ENCODE measurements around the gene EZH1.

The EZH1 gene

DNA sequence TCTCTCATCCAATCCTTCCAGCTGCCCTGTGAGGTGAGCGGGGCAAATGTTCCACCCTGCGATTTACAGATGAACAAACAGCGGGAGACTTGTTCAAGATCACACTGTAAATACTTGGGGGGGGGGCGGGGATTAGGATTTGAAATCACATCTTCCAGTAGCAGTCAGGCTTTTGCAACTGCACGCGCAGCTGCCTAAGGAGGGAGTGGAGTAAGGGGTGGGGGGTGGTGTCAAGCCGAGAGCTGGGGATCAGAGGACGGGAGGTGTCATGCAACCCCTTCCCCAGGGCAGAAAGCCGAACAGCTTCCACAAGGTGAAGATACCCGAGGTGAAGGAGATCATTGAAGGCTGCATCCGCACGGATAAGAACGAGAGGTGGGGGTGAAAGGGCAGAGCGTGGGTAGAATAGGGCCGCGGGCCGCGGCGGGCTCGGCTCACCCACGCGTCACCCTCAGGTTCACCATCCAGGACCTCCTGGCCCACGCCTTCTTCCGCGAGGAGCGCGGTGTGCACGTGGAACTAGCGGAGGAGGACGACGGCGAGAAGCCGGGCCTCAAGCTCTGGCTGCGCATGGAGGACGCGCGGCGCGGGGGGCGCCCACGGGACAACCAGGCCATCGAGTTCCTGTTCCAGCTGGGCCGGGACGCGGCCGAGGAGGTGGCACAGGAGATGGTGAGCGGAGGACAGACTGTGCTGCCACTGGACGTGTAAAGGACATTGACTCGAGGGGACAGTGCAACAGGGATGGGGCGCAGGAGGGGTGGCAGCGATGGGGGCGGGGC, 40.2 kb upstream of the EZH1 start:
- Histone ChIP-seq H3K4me1 (ENCODE audit: control insufficient read depth, insufficient read depth, low read depth, low read length) (peaks cover 35% of the 10 kb centered on the region), H2AFZ (ENCODE audit: low read depth, low read length) (no peak overlapping the region), H3K4me3 (ENCODE audit: insufficient read depth in 1 of 2, low read depth in 1 of 2, low read length in 2 of 2) (no peak overlapping the region), H3K27ac (ENCODE audit: low read length, poor library complexity, severe bottlenecking) (no peak overlapping the region), H3K18ac (ENCODE audit: low read depth in 1 of 2, low read length in 2 of 2) (no peak overlapping the region), H3K27me3 (ENCODE audit: control insufficient read depth in 1 of 2, insufficient read depth in 1 of 2, low read length in 2 of 2) (peaks cover 0 to 74% of the 10 kb centered on the region in 2 experiments), H2AK5ac (ENCODE audit: low read length, severe bottlenecking) (no peak overlapping the region), H2BK12ac (ENCODE audit: low read length in 2 of 2) (no peak overlapping the region), H3K14ac (ENCODE audit: low read length in 2 of 2) (no peak overlapping the region), H2BK5ac (ENCODE audit: low read depth, low read length, poor library complexity, severe bottlenecking) (no peak overlapping the region), H3K79me1 (replicated peaks; ENCODE audit: low read length, poor library complexity, severe bottlenecking) (peaks cover 30% of the 10 kb centered on the region), H3K23ac (ENCODE audit: low read length in 2 of 2) (no peak overlapping the region), H3K9me3 (ENCODE audit: control insufficient read depth, low read length) (no peaks in the 10 kb centered on the region), H3K9ac (ENCODE audit: low read length) (no peak overlapping the region), H3K4ac (ENCODE audit: low read depth in 1 of 2, low read length in 2 of 2) (no peak overlapping the region), H3K36me3 (ENCODE audit: control insufficient read depth in 1 of 2, insufficient read depth in 2 of 2, low read depth in 1 of 2, low read length in 2 of 2) (peaks cover 0 to 38% of the 10 kb centered on the region in 2 experiments), H2BK15ac (ENCODE audit: low read depth, poor library complexity, severe bottlenecking) (no peak overlapping the region), H4K91ac (ENCODE audit: low read length) (no peak overlapping the region), H2BK120ac (ENCODE audit: low read depth, low read length) (no peak overlapping the region), H4K8ac (ENCODE audit: low read length) (no peak overlapping the region), H3K4me2 (ENCODE audit: low read length, poor library complexity, severe bottlenecking) (no peak overlapping the region)
- no peak for DNase-seq
- WGBS: 95% methylated on average over 48 of the region's 52 CpGs

DNA sequence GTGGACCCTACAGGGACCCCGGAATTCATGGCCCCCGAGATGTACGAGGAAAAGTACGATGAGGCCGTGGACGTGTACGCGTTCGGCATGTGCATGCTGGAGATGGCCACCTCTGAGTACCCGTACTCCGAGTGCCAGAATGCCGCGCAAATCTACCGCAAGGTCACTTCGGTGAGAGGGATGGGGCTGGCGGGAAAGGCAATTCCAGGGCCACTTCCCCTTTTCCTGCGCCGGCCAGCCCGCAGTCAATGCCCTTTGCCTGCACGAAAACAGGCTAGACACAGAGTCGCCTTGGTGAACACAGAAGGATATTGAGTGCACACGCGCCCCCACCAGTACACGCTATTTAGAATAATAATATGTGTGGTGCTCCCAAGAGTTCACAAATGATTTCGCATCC, 39.6 kb upstream of the EZH1 start:
- no peak overlapping the region for H2AK5ac ChIP-seq (ENCODE audit: low read length, severe bottlenecking)
- peak overlapping the region in 1 of 2 experiments; percentile 50 for H2BK12ac ChIP-seq (ENCODE audit: low read length in 2 of 2)
- no peak overlapping the region for H2BK120ac ChIP-seq (ENCODE audit: low read depth, low read length)
- H3K79me1 ChIP-seq (replicated peaks; ENCODE audit: low read length, poor library complexity, severe bottlenecking): peaks cover 30% of the 10 kb centered on the region
- no peaks in the 10 kb centered on the region for H3K9me3 ChIP-seq (ENCODE audit: control insufficient read depth, low read length)
- peak overlapping the region; percentile 22 for H4K91ac ChIP-seq (ENCODE audit: low read length)
- no peak overlapping the region for H3K23ac ChIP-seq (ENCODE audit: low read length in 2 of 2)
- no peak overlapping the region for H3K18ac ChIP-seq (ENCODE audit: low read depth in 1 of 2, low read length in 2 of 2)
- H3K4ac ChIP-seq (ENCODE audit: low read depth in 1 of 2, low read length in 2 of 2): no peak overlapping the region
- peaks cover 0 to 74% of the 10 kb centered on the region in 2 experiments for H3K27me3 ChIP-seq (ENCODE audit: control insufficient read depth in 1 of 2, insufficient read depth in 1 of 2, low read length in 2 of 2)
- H3K4me2 ChIP-seq (ENCODE audit: low read length, poor library complexity, severe bottlenecking): no peak overlapping the region
- H3K36me3 ChIP-seq (ENCODE audit: control insufficient read depth in 1 of 2, insufficient read depth in 2 of 2, low read depth in 1 of 2, low read length in 2 of 2): peaks cover 3 to 38% of the 10 kb centered on the region in 2 experiments
- no peak overlapping the region for H3K14ac ChIP-seq (ENCODE audit: low read length in 2 of 2)
- DNase-seq: no peak
- WGBS: 97% methylated on average over 21 of the region's 25 CpGs
- H2AFZ ChIP-seq (ENCODE audit: low read depth, low read length): no peak overlapping the region
- peaks cover 38% of the 10 kb centered on the region for H3K4me1 ChIP-seq (ENCODE audit: control insufficient read depth, insufficient read depth, low read depth, low read length)
- no peak overlapping the region for H3K27ac ChIP-seq (ENCODE audit: low read length, poor library complexity, severe bottlenecking)
- no peak overlapping the region for H2BK5ac ChIP-seq (ENCODE audit: low read depth, low read length, poor library complexity, severe bottlenecking)
- no peak overlapping the region for H4K8ac ChIP-seq (ENCODE audit: low read length)
- no peak overlapping the region for H2BK15ac ChIP-seq (ENCODE audit: low read depth, poor library complexity, severe bottlenecking)
- H3K4me3 ChIP-seq (ENCODE audit: insufficient read depth in 1 of 2, low read depth in 1 of 2, low read length in 2 of 2): no peak overlapping the region
- H3K9ac ChIP-seq (ENCODE audit: low read length): no peak overlapping the region

DNA sequence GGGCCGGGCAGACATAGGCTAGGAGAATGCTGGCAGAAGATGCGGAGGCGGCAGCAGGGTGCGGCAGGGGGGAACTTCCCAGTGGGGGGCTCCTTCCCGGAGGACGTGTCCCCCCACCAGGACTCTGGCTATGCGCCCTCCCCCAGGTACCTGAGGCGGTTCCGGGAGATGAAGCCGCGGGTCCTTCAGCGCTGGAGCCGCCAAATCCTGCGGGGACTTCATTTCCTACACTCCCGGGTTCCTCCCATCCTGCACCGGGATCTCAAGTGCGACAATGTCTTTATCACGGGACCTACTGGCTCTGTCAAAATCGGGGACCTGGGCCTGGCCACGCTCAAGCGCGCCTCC, 38.9 kb upstream of the EZH1 start:
- H3K9me3 ChIP-seq (ENCODE audit: control insufficient read depth, low read length): no peaks in the 10 kb centered on the region
- no peak overlapping the region for H4K8ac ChIP-seq (ENCODE audit: low read length)
- peaks cover 9 to 42% of the 10 kb centered on the region in 2 experiments for H3K36me3 ChIP-seq (ENCODE audit: control insufficient read depth in 1 of 2, insufficient read depth in 2 of 2, low read depth in 1 of 2, low read length in 2 of 2)
- H2BK12ac ChIP-seq (ENCODE audit: low read length in 2 of 2): no peak overlapping the region
- H3K18ac ChIP-seq (ENCODE audit: low read depth in 1 of 2, low read length in 2 of 2): no peak overlapping the region
- H3K4me1 ChIP-seq (ENCODE audit: control insufficient read depth, insufficient read depth, low read depth, low read length): peaks cover 38% of the 10 kb centered on the region
- H3K27ac ChIP-seq (ENCODE audit: low read length, poor library complexity, severe bottlenecking): no peak overlapping the region
- H2BK15ac ChIP-seq (ENCODE audit: low read depth, poor library complexity, severe bottlenecking): peak overlapping the region; percentile 32
- H3K4me3 ChIP-seq (ENCODE audit: insufficient read depth in 1 of 2, low read depth in 1 of 2, low read length in 2 of 2): no peak overlapping the region
- 85% methylated on average over 22 of the region's 22 CpGs for WGBS
- H3K4ac ChIP-seq (ENCODE audit: low read depth in 1 of 2, low read length in 2 of 2): no peak overlapping the region
- H4K91ac ChIP-seq (ENCODE audit: low read length): peak overlapping the region; percentile 32
- H3K27me3 ChIP-seq (ENCODE audit: control insufficient read depth in 1 of 2, insufficient read depth in 1 of 2, low read length in 2 of 2): peaks cover 0 to 74% of the 10 kb centered on the region in 2 experiments
- H3K23ac ChIP-seq (ENCODE audit: low read length in 2 of 2): no peak overlapping the region
- no peak for DNase-seq
- no peak overlapping the region for H2BK120ac ChIP-seq (ENCODE audit: low read depth, low read length)
- H2AFZ ChIP-seq (ENCODE audit: low read depth, low read length): no peak overlapping the region
- H2AK5ac ChIP-seq (ENCODE audit: low read length, severe bottlenecking): no peak overlapping the region
- H2BK5ac ChIP-seq (ENCODE audit: low read depth, low read length, poor library complexity, severe bottlenecking): no peak overlapping the region
- H3K4me2 ChIP-seq (ENCODE audit: low read length, poor library complexity, severe bottlenecking): no peak overlapping the region
- no peak overlapping the region for H3K9ac ChIP-seq (ENCODE audit: low read length)
- no peak overlapping the region for H3K14ac ChIP-seq (ENCODE audit: low read length in 2 of 2)
- H3K79me1 ChIP-seq (replicated peaks; ENCODE audit: low read length, poor library complexity, severe bottlenecking): peaks cover 30% of the 10 kb centered on the region

DNA sequence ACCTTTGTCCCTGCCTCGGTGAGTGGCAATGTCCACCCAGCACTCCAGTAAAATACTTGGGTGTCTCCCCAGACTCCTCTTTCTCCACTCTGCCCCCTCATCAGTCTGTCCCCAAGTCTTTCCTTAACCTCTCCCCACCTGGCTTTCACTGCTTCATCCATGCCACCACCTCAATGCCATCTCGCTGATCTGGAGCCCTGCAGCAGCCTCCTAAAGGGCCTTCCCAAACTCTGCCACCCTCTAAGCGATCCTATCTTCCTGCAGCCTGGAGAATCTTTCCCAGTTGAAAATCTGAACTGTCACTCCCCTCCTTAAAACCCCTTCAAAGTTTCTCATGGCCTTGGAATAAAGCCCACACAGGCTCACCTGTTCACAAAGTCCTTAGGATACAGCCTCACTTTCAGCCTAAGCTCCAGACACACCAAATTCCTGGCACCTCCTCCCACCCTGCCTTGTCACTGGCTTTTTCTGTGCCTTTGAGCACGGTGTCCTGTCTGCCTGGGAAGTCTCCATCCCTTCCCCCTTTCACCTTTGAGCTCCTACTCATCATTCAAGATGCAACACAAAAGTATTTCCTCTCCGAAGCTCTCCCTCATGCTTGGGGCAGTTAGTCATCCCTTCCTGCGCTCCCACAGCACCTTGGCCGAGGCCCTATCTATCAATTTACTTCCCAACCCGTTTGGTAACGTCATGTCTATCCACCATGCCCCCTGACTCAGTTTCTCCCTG, 38.4 kb upstream of the EZH1 start:
- peaks cover 30% of the 10 kb centered on the region for H3K79me1 ChIP-seq (replicated peaks; ENCODE audit: low read length, poor library complexity, severe bottlenecking)
- no peak overlapping the region for H2BK120ac ChIP-seq (ENCODE audit: low read depth, low read length)
- H2AK5ac ChIP-seq (ENCODE audit: low read length, severe bottlenecking): peak overlapping the region; percentile 44
- peak overlapping the region; percentile 7 for H4K91ac ChIP-seq (ENCODE audit: low read length)
- peaks cover 0 to 74% of the 10 kb centered on the region in 2 experiments for H3K27me3 ChIP-seq (ENCODE audit: control insufficient read depth in 1 of 2, insufficient read depth in 1 of 2, low read length in 2 of 2)
- 28% methylated on average over 9 of the region's 9 CpGs for WGBS
- no peak overlapping the region for H2BK5ac ChIP-seq (ENCODE audit: low read depth, low read length, poor library complexity, severe bottlenecking)
- peak overlapping the region in 1 of 2 experiments; percentile 12 for H2BK12ac ChIP-seq (ENCODE audit: low read length in 2 of 2)
- no peaks in the 10 kb centered on the region for H3K9me3 ChIP-seq (ENCODE audit: control insufficient read depth, low read length)
- no peak overlapping the region for H3K14ac ChIP-seq (ENCODE audit: low read length in 2 of 2)
- H3K36me3 ChIP-seq (ENCODE audit: control insufficient read depth in 1 of 2, insufficient read depth in 2 of 2, low read depth in 1 of 2, low read length in 2 of 2): peaks cover 15 to 42% of the 10 kb centered on the region in 2 experiments
- H2BK15ac ChIP-seq (ENCODE audit: low read depth, poor library complexity, severe bottlenecking): no peak overlapping the region
- no peak overlapping the region for H3K4ac ChIP-seq (ENCODE audit: low read depth in 1 of 2, low read length in 2 of 2)
- H3K4me2 ChIP-seq (ENCODE audit: low read length, poor library complexity, severe bottlenecking): no peak overlapping the region
- no peak overlapping the region for H4K8ac ChIP-seq (ENCODE audit: low read length)
- peak; percentile 49 for DNase-seq
- no peak overlapping the region for H3K23ac ChIP-seq (ENCODE audit: low read length in 2 of 2)
- peak overlapping the region in 1 of 2 experiments; percentile 49 for H3K4me3 ChIP-seq (ENCODE audit: insufficient read depth in 1 of 2, low read depth in 1 of 2, low read length in 2 of 2)
- H3K4me1 ChIP-seq (ENCODE audit: control insufficient read depth, insufficient read depth, low read depth, low read length): peaks cover 38% of the 10 kb centered on the region
- no peak overlapping the region for H2AFZ ChIP-seq (ENCODE audit: low read depth, low read length)
- H3K9ac ChIP-seq (ENCODE audit: low read length): no peak overlapping the region
- peak overlapping the region in 1 of 2 experiments; percentile 28 for H3K18ac ChIP-seq (ENCODE audit: low read depth in 1 of 2, low read length in 2 of 2)
- H3K27ac ChIP-seq (ENCODE audit: low read length, poor library complexity, severe bottlenecking): no peak overlapping the region

Data from mesenchymal stem cell (in vitro differentiated cells and primary cell).